ENCODE measurements around the gene TMEM187. TPM values are rescaled to one million over a fixed set of nuclear protein-coding genes. Genes with fewer than 3 reads are reported as not detected.

TMEM187 gene
- total and polyA plus RNA-seq, 2 of the 4 experiments (the other 2 are of a cell fraction) = 3.4 to 6.2 TPM

GRCh38 chrX:153981231-153981630, 8.7 kb downstream of the TMEM187 start:
- no CpG with 5 or more reads among the region's 7 CpGs for WGBS, 2 experiments (ENCODE audit: extremely low coverage in 2 of 2, insufficient read length in 1 of 2)
- no peak overlapping the region for H2BK20ac ChIP-seq (ENCODE audit: low read depth, low read length)
- H4K5ac ChIP-seq (ENCODE audit: low read depth, low read length) = no peak overlapping the region
- H3K27me3 ChIP-seq (ENCODE audit: control insufficient read depth, insufficient read depth, low read length) = no peaks in the 10 kb centered on the region; the same call in 1 of the 2 replicates
- no peak overlapping the region for H2BK120ac ChIP-seq (ENCODE audit: low read depth, low read length)
- CTCF ChIA-PET = no interaction called here
- H3K56ac ChIP-seq (ENCODE audit: extremely low read depth, insufficient read depth, low read length) = no peak overlapping the region
- dilution Hi-C loops (cut with HindIII; ENCODE audit: low sequenced_read_pairs, unreplicated experiment) (no loop called here), in situ Hi-C loops (cut with MboI; ENCODE audit: low sequenced_read_pairs) (no loop called here), intact Hi-C loops (cut with micrococcal nuclease) (no loop called here)
- no peak overlapping the region for H2AK9ac ChIP-seq (replicated peaks; ENCODE audit: low read depth, low read length, poor library complexity)
- no peaks in the 10 kb centered on the region for H3K79me1 ChIP-seq (ENCODE audit: low read depth in 1 of 2, low read length in 2 of 2)
- no peak overlapping the region for H2AFZ ChIP-seq (replicated peaks; ENCODE audit: low read length, poor library complexity)
- ATAC-seq (ENCODE audit: low read depth) (no peak), DNase-seq (no peak)
- no peak overlapping the region for H4K91ac ChIP-seq (ENCODE audit: insufficient read depth, low read depth, low read length)
- no peak overlapping the region for H3K18ac ChIP-seq (ENCODE audit: low read depth, low read length)
- H2BK5ac ChIP-seq (ENCODE audit: low read depth, low read length, poor library complexity, severe bottlenecking) = no peak overlapping the region
- TF ChIP-seq, protein P1, sequence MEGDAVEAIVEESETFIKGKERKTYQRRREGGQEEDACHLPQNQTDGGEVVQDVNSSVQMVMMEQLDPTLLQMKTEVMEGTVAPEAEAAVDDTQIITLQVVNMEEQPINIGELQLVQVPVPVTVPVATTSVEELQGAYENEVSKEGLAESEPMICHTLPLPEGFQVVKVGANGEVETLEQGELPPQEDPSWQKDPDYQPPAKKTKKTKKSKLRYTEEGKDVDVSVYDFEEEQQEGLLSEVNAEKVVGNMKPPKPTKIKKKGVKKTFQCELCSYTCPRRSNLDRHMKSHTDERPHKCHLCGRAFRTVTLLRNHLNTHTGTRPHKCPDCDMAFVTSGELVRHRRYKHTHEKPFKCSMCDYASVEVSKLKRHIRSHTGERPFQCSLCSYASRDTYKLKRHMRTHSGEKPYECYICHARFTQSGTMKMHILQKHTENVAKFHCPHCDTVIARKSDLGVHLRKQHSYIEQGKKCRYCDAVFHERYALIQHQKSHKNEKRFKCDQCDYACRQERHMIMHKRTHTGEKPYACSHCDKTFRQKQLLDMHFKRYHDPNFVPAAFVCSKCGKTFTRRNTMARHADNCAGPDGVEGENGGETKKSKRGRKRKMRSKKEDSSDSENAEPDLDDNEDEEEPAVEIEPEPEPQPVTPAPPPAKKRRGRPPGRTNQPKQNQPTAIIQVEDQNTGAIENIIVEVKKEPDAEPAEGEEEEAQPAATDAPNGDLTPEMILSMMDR (conservative IDR thresholded peaks at IDR 0.05; ENCODE audit: low read depth, low read length) = no peak
- TF ChIP-seq ELK1 (IDR thresholded peaks at IDR 0.05; ENCODE audit: borderline replicate concordance, low read depth, low read length) (no peak), BHLHE40 (IDR thresholded peaks at IDR 0.05; ENCODE audit: low read depth, low read length) (no peak), CEBPB (IDR thresholded peaks at IDR 0.05; ENCODE audit: low read depth, low read length) (no peak), RCOR1 (IDR thresholded peaks at IDR 0.05; ENCODE audit: insufficient replicate concordance, low read length) (no peak)
- no peak overlapping the region for H4K8ac ChIP-seq (ENCODE audit: low read depth in 2 of 2, low read length in 2 of 2)
- no peak overlapping the region for H3K9ac ChIP-seq (ENCODE audit: low read depth, low read length)
- H3K36me3 ChIP-seq (ENCODE audit: control insufficient read depth, insufficient read depth, low read length) = no peaks in the 10 kb centered on the region; the same call in 1 of the 2 replicates
- POLR2A ChIA-PET (ENCODE audit: unreplicated experiment) = no interaction called here
- no peak overlapping the region for H3K23ac ChIP-seq (ENCODE audit: low read depth, low read length)
- H2AK5ac ChIP-seq (ENCODE audit: low read depth, low read length) = no peak overlapping the region
- no peak overlapping the region for H3K4me2 ChIP-seq (ENCODE audit: low read depth, low read length)
- no peaks in the 10 kb centered on the region for H4K20me1 ChIP-seq (ENCODE audit: insufficient read depth, low read length)
- H3K14ac ChIP-seq (replicated peaks; ENCODE audit: low read depth, low read length) = no peak overlapping the region
- no peak overlapping the region for H3K4me3 ChIP-seq (ENCODE audit: insufficient read depth, low read depth, low read length)
- H3K27ac ChIP-seq (ENCODE audit: insufficient read depth, low read length) = no peak overlapping the region
- H2BK15ac ChIP-seq (ENCODE audit: low read depth, low read length) = no peak overlapping the region
- peaks cover 4% of the 10 kb centered on the region; the same call in 1 of the 2 replicates for H3K9me3 ChIP-seq (ENCODE audit: control insufficient read depth, insufficient read depth, low read length)
- H3K4me1 ChIP-seq (ENCODE audit: control insufficient read depth, insufficient read depth, low read length) = no peaks in the 10 kb centered on the region
- no peaks in the 10 kb centered on the region for H3K9me1 ChIP-seq (ENCODE audit: insufficient read depth, low read length)
- no TSS peak for BruUV-seq (replicated peaks)
- no peak overlapping the region for H3K4ac ChIP-seq (ENCODE audit: low read depth, low read length)

Data from IMR-90 (cell line).